Measurements from ENCODE around the gene PPFIBP2. TPM values are rescaled to one million over a fixed set of nuclear protein-coding genes. Genes with fewer than 3 reads are reported as not detected.

PPFIBP2 gene
- total and polyA plus RNA-seq, 8 donors: 28.1 to 153 (median 71.9) TPM

DNA sequence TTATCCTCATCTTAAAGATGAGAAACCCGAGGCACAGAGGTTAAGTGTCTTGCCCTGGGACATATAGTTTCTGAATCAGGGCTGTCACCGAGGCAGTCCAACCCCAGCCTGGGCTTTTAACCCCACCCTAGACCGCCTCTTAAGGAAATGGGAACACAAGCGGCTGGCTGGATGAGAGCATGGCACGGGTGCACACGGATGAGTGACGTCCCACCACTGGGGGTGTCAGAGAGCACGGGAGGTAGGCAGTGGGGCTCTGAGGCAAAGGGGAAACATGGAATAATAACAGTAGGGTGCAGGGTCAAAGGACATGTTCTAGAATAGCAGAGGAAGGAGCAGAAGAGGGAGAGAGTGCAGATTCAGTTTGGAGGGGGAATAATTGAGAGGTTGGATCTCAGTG, 22.3 kb downstream of the PPFIBP2 start:
- WGBS, 5 donors: 33 to 57% (median 46%) methylated on average over 8 of the region's 8 CpGs
- H3K27me3 ChIP-seq: no peaks in the 10 kb centered on the region
- H3K27ac ChIP-seq: no peak overlapping the region
- H3K4me1 ChIP-seq: peaks cover 36 to 69% (median 48%) of the 10 kb centered on the region in 4 donors
- peak in 1 of 2 donors; percentile 59 for DNase-seq
- no peak overlapping the region for H3K4me3 ChIP-seq
- no peak for TF ChIP-seq EP300 (IDR thresholded peaks at IDR 0.05)
- TF ChIP-seq POLR2A (IDR thresholded peaks at IDR 0.05): no peak
- TF ChIP-seq POLR2AphosphoS5 (IDR thresholded peaks at IDR 0.05): no peak
- TF ChIP-seq, protein P1, sequence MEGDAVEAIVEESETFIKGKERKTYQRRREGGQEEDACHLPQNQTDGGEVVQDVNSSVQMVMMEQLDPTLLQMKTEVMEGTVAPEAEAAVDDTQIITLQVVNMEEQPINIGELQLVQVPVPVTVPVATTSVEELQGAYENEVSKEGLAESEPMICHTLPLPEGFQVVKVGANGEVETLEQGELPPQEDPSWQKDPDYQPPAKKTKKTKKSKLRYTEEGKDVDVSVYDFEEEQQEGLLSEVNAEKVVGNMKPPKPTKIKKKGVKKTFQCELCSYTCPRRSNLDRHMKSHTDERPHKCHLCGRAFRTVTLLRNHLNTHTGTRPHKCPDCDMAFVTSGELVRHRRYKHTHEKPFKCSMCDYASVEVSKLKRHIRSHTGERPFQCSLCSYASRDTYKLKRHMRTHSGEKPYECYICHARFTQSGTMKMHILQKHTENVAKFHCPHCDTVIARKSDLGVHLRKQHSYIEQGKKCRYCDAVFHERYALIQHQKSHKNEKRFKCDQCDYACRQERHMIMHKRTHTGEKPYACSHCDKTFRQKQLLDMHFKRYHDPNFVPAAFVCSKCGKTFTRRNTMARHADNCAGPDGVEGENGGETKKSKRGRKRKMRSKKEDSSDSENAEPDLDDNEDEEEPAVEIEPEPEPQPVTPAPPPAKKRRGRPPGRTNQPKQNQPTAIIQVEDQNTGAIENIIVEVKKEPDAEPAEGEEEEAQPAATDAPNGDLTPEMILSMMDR (IDR thresholded peaks at IDR 0.05): no peak
- H3K36me3 ChIP-seq: no peaks in the 10 kb centered on the region
- intact Hi-C loops (cut with DNase I; ENCODE audit: low total_unique reads): no loop called here
- no peaks in the 10 kb centered on the region for H3K9me3 ChIP-seq

DNA sequence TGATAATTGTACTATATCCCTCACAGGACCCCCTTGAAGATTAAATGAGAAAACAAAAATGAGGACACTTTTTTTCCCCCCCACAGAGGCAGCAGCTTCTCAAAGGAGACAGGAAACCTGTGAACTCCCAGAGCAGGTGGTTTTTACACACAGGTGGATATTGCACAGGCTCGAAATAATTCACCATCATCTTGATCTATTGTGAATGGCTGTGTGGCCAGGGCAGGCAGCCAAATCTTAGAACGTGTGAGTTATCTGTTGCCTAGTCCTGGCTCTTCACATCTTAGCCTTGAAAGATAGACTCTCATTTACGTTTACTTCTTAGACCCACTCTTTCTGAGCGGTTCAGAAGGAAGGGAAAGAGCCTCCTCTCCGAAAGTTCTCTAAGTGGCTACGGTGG, 23.5 kb downstream of the PPFIBP2 start:
- TF ChIP-seq POLR2AphosphoS5 (IDR thresholded peaks at IDR 0.05) (no peak), EP300 (IDR thresholded peaks at IDR 0.05) (no peak), POLR2A (IDR thresholded peaks at IDR 0.05) (no peak)
- TF ChIP-seq, protein P1 (IDR thresholded peaks at IDR 0.05): no peak
- WGBS, 5 donors: 64 to 77% (median 75%) methylated on average over 6 of the region's 6 CpGs
- H3K9me3 ChIP-seq: no peaks in the 10 kb centered on the region
- H3K36me3 ChIP-seq: no peaks in the 10 kb centered on the region
- intact Hi-C loops (cut with DNase I; ENCODE audit: low total_unique reads): no loop called here
- peaks cover 36 to 62% (median 46%) of the 10 kb centered on the region in 4 donors for H3K4me1 ChIP-seq
- no peak overlapping the region for H3K27ac ChIP-seq
- no peak for DNase-seq
- no peak overlapping the region for H3K4me3 ChIP-seq
- no peaks in the 10 kb centered on the region for H3K27me3 ChIP-seq

DNA sequence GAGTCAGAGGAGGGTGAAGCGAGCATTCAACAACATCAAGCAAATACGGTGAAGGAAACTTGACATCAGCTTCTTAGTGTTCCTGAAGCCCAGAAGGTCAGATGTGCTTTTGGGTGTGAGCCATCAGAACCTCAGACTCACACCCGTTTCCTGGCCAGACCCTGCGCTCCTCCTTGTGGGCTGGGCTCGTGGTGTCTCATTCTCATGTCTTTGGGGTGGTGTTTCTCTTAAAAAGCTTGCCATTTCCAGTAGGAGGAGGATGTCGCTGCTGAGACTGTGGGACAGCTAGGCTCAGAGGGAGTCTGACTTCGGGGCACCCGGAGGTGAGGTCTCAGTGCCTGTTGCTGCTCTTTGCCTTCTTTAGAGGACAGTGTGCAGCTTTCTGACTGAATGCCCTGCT, 24.2 kb downstream of the PPFIBP2 start:
- Histone ChIP-seq H3K27me3 (no peaks in the 10 kb centered on the region), H3K27ac (peak overlapping the region in 4 of 5 donors; percentile 9 to 46 (median 24)), H3K4me3 (no peak overlapping the region), H3K4me1 (peaks cover 34 to 54% (median 40%) of the 10 kb centered on the region in 4 donors), H3K9me3 (no peaks in the 10 kb centered on the region), H3K36me3 (no peaks in the 10 kb centered on the region)
- WGBS, 5 donors: 53 to 79% (median 71%) methylated on average over 8 of the region's 8 CpGs
- no peak for TF ChIP-seq POLR2AphosphoS5 (IDR thresholded peaks at IDR 0.05)
- TF ChIP-seq POLR2A (IDR thresholded peaks at IDR 0.05): no peak
- no peak for TF ChIP-seq EP300 (IDR thresholded peaks at IDR 0.05)
- TF ChIP-seq, protein P1 (IDR thresholded peaks at IDR 0.05): no peak
- DNase-seq: no peak
- intact Hi-C loops (cut with DNase I; ENCODE audit: low total_unique reads): no loop called here

DNA sequence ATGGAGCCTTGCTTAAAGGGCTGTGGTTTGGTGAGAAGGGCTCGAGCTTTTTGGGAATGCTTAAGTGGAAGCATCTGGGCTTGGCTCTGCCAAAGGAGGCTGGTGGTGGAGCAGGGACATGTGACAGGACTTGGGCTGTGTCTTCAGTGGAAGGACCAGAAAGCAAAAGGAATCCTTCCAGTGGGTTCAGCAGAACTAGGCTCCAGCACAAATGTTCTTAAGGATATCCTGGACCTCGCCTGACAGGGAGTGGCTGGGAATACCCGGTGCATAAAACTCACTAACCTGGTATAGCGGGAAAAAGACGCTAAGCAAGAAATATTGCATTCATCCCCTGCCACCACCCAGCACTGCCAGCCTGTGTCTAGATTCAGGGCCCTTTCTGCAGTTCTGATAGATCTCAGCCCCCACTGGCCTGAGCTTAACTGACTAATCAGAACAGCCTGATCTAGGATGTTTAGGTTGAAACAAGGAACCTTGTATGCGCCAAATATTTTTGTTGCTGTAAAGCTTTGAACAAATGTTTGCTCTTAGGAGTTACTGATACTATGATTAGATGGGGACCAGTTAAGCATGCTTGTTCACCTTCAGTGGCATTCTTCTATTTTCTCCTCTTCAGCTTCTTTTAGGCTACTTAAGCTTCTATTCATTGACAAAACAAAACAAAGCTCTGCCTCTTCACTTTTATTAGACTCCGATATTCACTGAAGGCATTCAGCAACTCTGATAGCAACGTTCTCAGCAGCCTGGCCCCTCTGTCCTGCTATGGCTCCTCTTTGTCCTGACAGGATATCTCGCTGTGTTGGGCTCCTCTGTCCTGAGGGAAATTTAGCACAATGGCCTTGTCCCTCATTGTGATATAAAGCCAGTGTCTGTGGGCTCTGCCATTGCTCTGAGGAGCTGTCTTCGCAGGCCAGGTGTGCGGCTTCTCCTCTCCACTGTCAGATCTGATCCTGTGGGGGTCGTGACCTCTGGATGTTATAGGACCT, 25.0 kb downstream of the PPFIBP2 start:
- no peaks in the 10 kb centered on the region for H3K36me3 ChIP-seq
- DNase-seq: peak in 1 of 2 donors; percentile 34
- intact Hi-C loops (cut with DNase I; ENCODE audit: low total_unique reads): no loop called here
- TF ChIP-seq, protein P1 (IDR thresholded peaks at IDR 0.05): no peak
- no peak for TF ChIP-seq POLR2AphosphoS5 (IDR thresholded peaks at IDR 0.05)
- peaks cover 28 to 47% (median 35%) of the 10 kb centered on the region in 4 donors for H3K4me1 ChIP-seq
- no peak overlapping the region for H3K4me3 ChIP-seq
- H3K27ac ChIP-seq: peak overlapping the region in 4 of 5 donors; percentile 10 to 47 (median 42)
- no peaks in the 10 kb centered on the region for H3K27me3 ChIP-seq
- no peaks in the 10 kb centered on the region for H3K9me3 ChIP-seq
- WGBS, 5 donors: 50 to 71% (median 57%) methylated on average over 10 to 12 of the region's 12 CpGs

Measured in stomach (tissue), 9 donors.